Duodenal mucosa (tissue), 2 donors: ENCODE results near the gene TLR4.

Experiments
- H3K27ac ChIP-seq: one replicate; pipeline ENCODE4 v1.7.0; 2013; ENCODE audit warnings: low read depth, low read length
- H3K27me3 ChIP-seq, 2 donors: one replicate each; pipeline ENCODE4 v1.7.0; 2013; ENCODE audit warnings: low read length in 2 of 2, control low read depth in 1 of 2; ENCODE audit not compliant: insufficient read depth in 2 of 2, control insufficient read depth in 1 of 2
- H3K36me3 ChIP-seq, 2 donors: one replicate each; pipeline ENCODE4 v1.7.0; 2013; ENCODE audit warnings: low read length in 2 of 2, control low read depth in 1 of 2; ENCODE audit not compliant: insufficient read depth in 2 of 2, control insufficient read depth in 1 of 2
- H3K4me1 ChIP-seq, 2 donors: one replicate each; pipeline ENCODE4 v1.7.0; 2013; ENCODE audit warnings: low read length in 2 of 2, control low read depth in 1 of 2; ENCODE audit not compliant: insufficient read depth in 2 of 2, control insufficient read depth in 1 of 2
- H3K4me3 ChIP-seq, 2 donors: one replicate each; pipeline ENCODE4 v1.7.0; 2013; ENCODE audit warnings: low read length in 2 of 2, low read depth in 1 of 2
- H3K9ac ChIP-seq, 2 donors: one replicate each; pipeline ENCODE4 v1.7.0; 2013; ENCODE audit warnings: low read length in 2 of 2, low read depth in 1 of 2
- H3K9me3 ChIP-seq, 2 donors: one replicate each; pipeline ENCODE4 v1.7.0; 2013; ENCODE audit warnings: low read length in 2 of 2, control low read depth in 1 of 2; ENCODE audit not compliant: control insufficient read depth in 1 of 2

The TLR4 gene

DNA sequence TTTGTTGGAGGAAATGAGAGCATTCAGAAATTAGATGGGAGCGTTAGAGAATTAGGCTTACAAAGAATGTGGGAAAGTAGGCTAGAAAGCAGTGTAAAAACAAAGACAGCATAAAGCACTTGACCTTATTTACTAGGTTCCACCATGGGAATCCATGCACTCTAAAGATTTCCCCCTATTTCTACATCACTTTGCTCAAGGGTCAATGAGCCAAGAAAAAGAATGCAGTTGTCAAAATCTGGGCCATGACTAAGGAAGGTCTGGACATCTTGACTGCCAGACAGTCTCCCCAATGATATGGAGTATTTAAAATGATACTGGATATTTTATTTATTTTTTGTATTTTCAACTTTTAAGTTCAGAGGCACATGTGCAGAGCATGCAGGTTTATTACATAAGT is 3.4 kb downstream of the TLR4 start:
- H3K9ac ChIP-seq: no peak overlapping the region
- H3K27me3 ChIP-seq: no peaks in the 10 kb centered on the region
- no peaks in the 10 kb centered on the region for H3K9me3 ChIP-seq
- no peak overlapping the region for H3K4me3 ChIP-seq
- peaks cover 0 to 10% of the 10 kb centered on the region in 2 donors for H3K4me1 ChIP-seq
- H3K27ac ChIP-seq: no peak overlapping the region
- no peaks in the 10 kb centered on the region for H3K36me3 ChIP-seq

- H3K9me3 ChIP-seq: no peaks in the 10 kb centered on the region
- H3K27me3 ChIP-seq: no peaks in the 10 kb centered on the region
- H3K4me3 ChIP-seq: no peak overlapping the region
- H3K27ac ChIP-seq: no peak overlapping the region
- no peaks in the 10 kb centered on the region for H3K4me1 ChIP-seq
- H3K36me3 ChIP-seq: no peaks in the 10 kb centered on the region
- H3K9ac ChIP-seq: no peak overlapping the region
These were observed 5.7 kb downstream of the TLR4 start for GRCh38 chr9:117709936-117710335.

DNA sequence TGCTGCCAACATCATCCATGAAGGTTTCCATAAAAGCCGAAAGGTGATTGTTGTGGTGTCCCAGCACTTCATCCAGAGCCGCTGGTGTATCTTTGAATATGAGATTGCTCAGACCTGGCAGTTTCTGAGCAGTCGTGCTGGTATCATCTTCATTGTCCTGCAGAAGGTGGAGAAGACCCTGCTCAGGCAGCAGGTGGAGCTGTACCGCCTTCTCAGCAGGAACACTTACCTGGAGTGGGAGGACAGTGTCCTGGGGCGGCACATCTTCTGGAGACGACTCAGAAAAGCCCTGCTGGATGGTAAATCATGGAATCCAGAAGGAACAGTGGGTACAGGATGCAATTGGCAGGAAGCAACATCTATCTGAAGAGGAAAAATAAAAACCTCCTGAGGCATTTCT is 10.1 kb downstream of the TLR4 start:
- no peaks in the 10 kb centered on the region for H3K27me3 ChIP-seq
- no peak overlapping the region for H3K4me3 ChIP-seq
- H3K9ac ChIP-seq: no peak overlapping the region
- no peak overlapping the region for H3K27ac ChIP-seq
- no peaks in the 10 kb centered on the region for H3K9me3 ChIP-seq
- H3K36me3 ChIP-seq: no peaks in the 10 kb centered on the region
- H3K4me1 ChIP-seq: peaks cover 0 to 5% of the 10 kb centered on the region in 2 donors

DNA sequence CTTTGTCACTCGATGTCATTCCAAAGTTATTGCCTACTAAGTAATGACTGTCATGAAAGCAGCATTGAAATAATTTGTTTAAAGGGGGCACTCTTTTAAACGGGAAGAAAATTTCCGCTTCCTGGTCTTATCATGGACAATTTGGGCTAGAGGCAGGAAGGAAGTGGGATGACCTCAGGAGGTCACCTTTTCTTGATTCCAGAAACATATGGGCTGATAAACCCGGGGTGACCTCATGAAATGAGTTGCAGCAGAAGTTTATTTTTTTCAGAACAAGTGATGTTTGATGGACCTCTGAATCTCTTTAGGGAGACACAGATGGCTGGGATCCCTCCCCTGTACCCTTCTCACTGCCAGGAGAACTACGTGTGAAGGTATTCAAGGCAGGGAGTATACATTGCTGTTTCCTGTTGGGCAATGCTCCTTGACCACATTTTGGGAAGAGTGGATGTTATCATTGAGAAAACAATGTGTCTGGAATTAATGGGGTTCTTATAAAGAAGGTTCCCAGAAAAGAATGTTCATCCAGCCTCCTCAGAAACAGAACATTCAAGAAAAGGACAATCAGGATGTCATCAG is 11.3 kb downstream of the TLR4 start:
- Histone ChIP-seq H3K9ac (no peak overlapping the region), H3K4me1 (peaks cover 5 to 10% of the 10 kb centered on the region in 2 donors), H3K9me3 (no peaks in the 10 kb centered on the region), H3K27ac (no peak overlapping the region), H3K27me3 (no peaks in the 10 kb centered on the region), H3K36me3 (no peaks in the 10 kb centered on the region), H3K4me3 (no peak overlapping the region)

GRCh38 chr9:117718085-117718484 is 13.9 kb downstream of the TLR4 start:
- H3K27ac ChIP-seq: no peak overlapping the region
- H3K4me1 ChIP-seq: peaks cover 5 to 13% of the 10 kb centered on the region in 2 donors

GRCh38 chr9:117718701-117719100 is 14.5 kb downstream of the TLR4 start:
- H3K9me3 ChIP-seq: no peaks in the 10 kb centered on the region
- H3K36me3 ChIP-seq: no peaks in the 10 kb centered on the region
- H3K27me3 ChIP-seq: no peaks in the 10 kb centered on the region
- no peak overlapping the region for H3K4me3 ChIP-seq
- H3K27ac ChIP-seq: no peak overlapping the region
- no peak overlapping the region for H3K9ac ChIP-seq
- peaks cover 5 to 14% of the 10 kb centered on the region in 2 donors for H3K4me1 ChIP-seq

More at GRCh38 chr9:117718085-117718484, 13.9 kb downstream of the TLR4 start:
- H3K36me3 ChIP-seq: no peaks in the 10 kb centered on the region
- H3K9me3 ChIP-seq: no peaks in the 10 kb centered on the region
- no peaks in the 10 kb centered on the region for H3K27me3 ChIP-seq
- no peak overlapping the region for H3K4me3 ChIP-seq
- no peak overlapping the region for H3K9ac ChIP-seq

DNA sequence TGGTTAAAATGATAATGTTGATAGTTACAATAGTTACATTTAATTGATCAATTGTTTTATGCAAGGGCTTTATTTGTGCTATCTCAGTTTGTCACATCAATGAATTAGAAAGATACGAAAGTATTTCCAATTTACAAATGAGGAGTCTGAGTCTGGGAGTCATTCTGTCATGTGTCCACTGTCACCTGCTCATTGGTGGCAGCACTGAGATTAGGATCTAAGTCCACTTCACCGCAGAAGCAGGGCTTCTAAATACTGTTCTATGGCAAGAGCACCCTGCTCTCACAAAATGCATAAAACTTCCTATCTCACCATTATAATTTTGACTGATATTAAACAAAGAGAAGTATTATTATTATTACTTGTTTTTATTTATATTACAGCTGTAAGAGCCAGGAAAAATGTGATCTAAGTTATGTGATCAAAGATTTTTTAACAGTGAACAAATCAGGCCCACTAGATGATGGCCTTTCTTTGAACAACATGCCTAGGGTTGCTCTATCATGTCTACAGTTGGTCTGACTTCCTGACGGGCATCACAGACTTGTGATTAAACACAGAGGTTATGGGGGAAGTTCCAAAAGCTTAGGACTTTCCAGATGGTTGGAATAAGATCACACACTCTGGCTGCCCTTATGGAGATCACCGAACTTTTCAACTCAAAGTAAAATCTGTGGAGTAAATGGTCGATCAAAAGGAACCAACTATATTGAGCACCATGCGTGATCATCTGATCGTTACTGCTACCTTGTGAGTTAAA is 15.1 kb downstream of the TLR4 start:
- H3K36me3 ChIP-seq: no peaks in the 10 kb centered on the region
- H3K27me3 ChIP-seq: no peaks in the 10 kb centered on the region
- H3K27ac ChIP-seq: no peak overlapping the region
- H3K4me1 ChIP-seq: peaks cover 5 to 18% of the 10 kb centered on the region in 2 donors
- no peak overlapping the region for H3K4me3 ChIP-seq
- H3K9ac ChIP-seq: no peak overlapping the region
- no peaks in the 10 kb centered on the region for H3K9me3 ChIP-seq

GRCh38 chr9:117720066-117720465 is 15.9 kb downstream of the TLR4 start:
- Histone ChIP-seq H3K9ac (no peak overlapping the region), H3K4me1 (peaks cover 5 to 22% of the 10 kb centered on the region in 2 donors), H3K36me3 (no peaks in the 10 kb centered on the region), H3K27ac (no peak overlapping the region), H3K27me3 (no peaks in the 10 kb centered on the region), H3K9me3 (no peaks in the 10 kb centered on the region), H3K4me3 (no peak overlapping the region)

- Histone ChIP-seq H3K27me3 (no peaks in the 10 kb centered on the region), H3K9ac (no peak overlapping the region), H3K36me3 (no peaks in the 10 kb centered on the region), H3K27ac (no peak overlapping the region), H3K9me3 (no peaks in the 10 kb centered on the region), H3K4me1 (peaks cover 5 to 26% of the 10 kb centered on the region in 2 donors), H3K4me3 (no peak overlapping the region)
These were observed 16.4 kb downstream of the TLR4 start for GRCh38 chr9:117720555-117720954.

GRCh38 chr9:117720987-117721386 is 16.8 kb downstream of the TLR4 start:
- H3K9ac ChIP-seq: no peak overlapping the region
- H3K27me3 ChIP-seq: no peaks in the 10 kb centered on the region
- H3K4me1 ChIP-seq: peaks cover 5 to 26% of the 10 kb centered on the region in 2 donors
- no peak overlapping the region for H3K27ac ChIP-seq
- no peaks in the 10 kb centered on the region for H3K9me3 ChIP-seq
- no peak overlapping the region for H3K4me3 ChIP-seq
- H3K36me3 ChIP-seq: no peaks in the 10 kb centered on the region
